Mammary epithelial cell (primary cell): ENCODE results near the gene IGF2R.

ENCODE experiments used
- EZH2 ChIP-seq: IDR thresholded peaks from 2 replicates; pipeline ENCODE4 v1.6.1; 2012; ENCODE audit warnings: low read length, inconsistent platforms, borderline replicate concordance
- TF ChIP-seq, protein P1 (sequence below), 2 donors: IDR thresholded peaks in 1 of 2; conservative IDR thresholded peaks in 1 of 2; 2 replicates each; pipeline ENCODE4 v1.5.1; 2011 to 2012; ENCODE audit warnings: inconsistent platforms in 2 of 2, low read length in 2 of 2, mild to moderate bottlenecking in 2 of 2, control low read depth in 1 of 2, low read depth in 1 of 2; ENCODE audit not compliant: insufficient read depth in 1 of 2; ENCODE audit errors: extremely low read depth in 1 of 2

DNA sequence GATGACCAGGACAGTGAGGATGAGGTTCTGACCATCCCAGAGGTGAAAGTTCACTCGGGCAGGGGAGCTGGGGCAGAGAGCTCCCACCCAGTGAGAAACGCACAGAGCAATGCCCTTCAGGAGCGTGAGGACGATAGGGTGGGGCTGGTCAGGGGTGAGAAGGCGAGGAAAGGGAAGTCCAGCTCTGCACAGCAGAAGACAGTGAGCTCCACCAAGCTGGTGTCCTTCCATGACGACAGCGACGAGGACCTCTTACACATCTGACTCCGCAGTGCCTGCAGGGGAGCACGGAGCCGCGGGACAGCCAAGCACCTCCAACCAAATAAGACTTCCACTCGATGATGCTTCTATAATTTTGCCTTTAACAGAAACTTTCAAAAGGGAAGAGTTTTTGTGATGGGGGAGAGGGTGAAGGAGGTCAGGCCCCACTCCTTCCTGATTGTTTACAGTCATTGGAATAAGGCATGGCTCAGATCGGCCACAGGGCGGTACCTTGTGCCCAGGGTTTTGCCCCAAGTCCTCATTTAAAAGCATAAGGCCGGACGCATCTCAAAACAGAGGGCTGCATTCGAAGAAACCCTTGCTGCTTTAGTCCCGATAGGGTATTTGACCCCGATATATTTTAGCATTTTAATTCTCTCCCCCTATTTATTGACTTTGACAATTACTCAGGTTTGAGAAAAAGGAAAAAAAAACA lies 136.1 kb downstream of the IGF2R start:
- TF ChIP-seq, protein P1, sequence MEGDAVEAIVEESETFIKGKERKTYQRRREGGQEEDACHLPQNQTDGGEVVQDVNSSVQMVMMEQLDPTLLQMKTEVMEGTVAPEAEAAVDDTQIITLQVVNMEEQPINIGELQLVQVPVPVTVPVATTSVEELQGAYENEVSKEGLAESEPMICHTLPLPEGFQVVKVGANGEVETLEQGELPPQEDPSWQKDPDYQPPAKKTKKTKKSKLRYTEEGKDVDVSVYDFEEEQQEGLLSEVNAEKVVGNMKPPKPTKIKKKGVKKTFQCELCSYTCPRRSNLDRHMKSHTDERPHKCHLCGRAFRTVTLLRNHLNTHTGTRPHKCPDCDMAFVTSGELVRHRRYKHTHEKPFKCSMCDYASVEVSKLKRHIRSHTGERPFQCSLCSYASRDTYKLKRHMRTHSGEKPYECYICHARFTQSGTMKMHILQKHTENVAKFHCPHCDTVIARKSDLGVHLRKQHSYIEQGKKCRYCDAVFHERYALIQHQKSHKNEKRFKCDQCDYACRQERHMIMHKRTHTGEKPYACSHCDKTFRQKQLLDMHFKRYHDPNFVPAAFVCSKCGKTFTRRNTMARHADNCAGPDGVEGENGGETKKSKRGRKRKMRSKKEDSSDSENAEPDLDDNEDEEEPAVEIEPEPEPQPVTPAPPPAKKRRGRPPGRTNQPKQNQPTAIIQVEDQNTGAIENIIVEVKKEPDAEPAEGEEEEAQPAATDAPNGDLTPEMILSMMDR (conservative IDR thresholded peaks at IDR 0.05 in 1 of 2, IDR thresholded peaks at IDR 0.05 in 1 of 2; ENCODE audit: extremely low read depth in 1 of 2, insufficient read depth in 1 of 2, low read depth in 1 of 2, low read length in 2 of 2), result no peak
- no peak for TF ChIP-seq EZH2
